NK-92 (cell line): ENCODE data around the gene STK39.

ENCODE experiments used
- DNase-seq: peaks from one replicate; lab custom pipeline; 2025; ENCODE audit not compliant: unreplicated experiment; lab: John Stamatoyannopoulos, UW

STK39 gene

DNA sequence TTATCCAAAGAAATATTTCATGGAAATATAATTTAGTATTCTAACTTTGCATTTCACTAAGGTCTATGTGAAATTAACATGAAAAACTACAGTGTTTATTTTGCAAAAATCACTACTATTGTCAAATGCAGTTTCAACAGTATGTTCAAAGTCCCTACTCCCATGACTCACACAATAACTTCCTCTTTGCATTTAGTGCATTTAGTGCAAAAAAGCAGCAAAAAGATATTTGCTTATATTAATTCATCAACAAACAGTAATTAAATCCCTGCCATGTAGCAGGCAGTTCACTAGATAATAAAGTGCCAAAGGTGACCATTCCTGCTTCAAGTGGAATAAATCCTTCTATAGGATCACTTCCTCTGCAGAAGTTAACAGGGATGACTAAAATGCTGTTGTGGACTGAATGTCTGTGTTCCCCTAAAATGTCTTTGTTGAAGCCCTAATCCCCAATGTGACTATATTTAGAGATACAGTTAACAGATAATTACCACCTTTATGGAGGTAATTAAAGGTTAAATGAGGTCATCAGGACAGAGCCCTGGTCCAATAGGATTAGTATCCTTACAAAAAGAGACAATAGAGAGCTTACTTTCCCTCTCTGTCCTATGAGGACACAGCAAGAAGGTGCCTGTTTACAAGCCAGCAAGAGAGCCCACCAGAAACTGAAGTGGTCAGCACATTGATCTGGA is 61.7 kb downstream of the STK39 start:
- DNase-seq, result no peak

DNA sequence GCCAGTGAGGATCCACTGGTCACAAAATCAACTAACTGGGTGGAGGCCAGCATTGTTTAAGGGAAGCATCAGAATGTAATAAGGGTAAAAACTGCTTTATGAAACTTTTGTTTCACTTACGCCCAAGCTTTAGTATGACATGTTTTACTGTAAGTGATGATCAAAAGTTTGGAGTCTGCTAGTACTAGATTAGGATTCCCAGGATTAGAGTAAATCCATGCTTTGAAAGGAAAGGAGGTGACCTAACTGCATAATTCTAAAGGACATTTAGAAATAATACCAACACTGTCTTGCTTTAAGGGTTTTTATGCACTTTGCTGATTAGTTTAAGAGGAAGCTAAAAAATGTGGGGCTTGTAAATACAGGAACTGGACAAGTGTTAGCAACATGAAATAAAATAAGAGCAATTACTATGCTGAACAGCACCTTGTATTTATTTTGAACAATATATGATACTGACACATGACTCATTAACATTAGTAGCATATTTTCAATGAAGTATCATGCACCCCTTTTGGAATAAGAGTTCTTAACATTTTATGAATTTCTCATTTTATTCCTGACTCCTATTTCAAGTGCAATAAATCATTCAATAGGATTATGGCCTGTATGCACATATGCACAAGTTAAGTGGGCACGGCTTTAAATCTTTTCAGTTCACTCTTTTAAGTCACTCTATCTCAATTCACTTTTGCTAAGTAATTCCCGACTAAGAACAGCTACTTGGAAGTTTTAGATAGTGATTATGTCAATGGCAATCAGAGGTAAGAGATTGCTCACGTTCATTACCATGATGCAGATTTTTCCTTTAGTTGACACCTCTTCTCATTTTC is 62.5 kb downstream of the STK39 start:
- DNase-seq, result no peak

GRCh38 chr2:168183308-168183997 is 63.9 kb downstream of the STK39 start:
- no peak for DNase-seq

GRCh38 chr2:168182550-168183249 is 64.7 kb downstream of the STK39 start:
- no peak for DNase-seq

DNA sequence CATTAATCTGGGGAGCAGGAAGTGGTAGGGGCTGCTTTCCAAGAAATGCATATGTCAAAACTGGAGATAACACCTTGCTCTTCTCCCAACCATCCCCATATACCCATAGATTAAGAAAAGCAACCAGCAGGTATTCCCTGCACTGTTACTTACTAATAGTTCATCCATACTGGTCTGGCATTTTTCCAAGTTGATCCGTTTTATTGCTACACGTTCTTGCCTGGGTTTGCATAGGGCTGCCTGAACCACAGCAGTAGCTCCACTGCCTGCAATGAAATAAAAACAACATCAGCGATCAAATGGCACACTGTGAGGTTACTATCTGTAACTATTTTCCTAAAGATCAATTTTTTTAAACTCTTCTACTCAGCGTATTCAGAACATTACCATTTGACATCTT is 65.6 kb downstream of the STK39 start:
- no peak for DNase-seq

DNA sequence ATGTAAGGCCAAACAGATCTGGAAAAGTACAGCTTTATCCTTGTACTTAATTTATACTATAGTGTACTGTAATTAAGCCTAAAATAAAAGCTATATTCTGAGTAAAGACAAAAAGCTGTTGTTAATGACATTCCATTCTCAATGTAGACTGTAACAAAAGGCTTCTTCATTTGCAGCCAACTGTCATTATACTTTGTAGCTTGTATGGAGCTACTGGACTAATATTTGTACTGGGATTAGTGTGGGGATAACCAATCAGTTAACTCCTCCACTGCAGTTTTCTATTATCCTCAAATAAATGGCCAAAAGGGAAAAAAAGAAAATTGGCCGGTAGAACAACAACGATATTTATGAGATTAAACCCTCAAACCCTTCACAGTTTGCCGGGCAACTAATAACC is 66.5 kb downstream of the STK39 start:
- DNase-seq, result no peak

- no peak for DNase-seq
Observed at GRCh38 chr2:168180483-168180882, 66.9 kb downstream of the STK39 start.

DNA sequence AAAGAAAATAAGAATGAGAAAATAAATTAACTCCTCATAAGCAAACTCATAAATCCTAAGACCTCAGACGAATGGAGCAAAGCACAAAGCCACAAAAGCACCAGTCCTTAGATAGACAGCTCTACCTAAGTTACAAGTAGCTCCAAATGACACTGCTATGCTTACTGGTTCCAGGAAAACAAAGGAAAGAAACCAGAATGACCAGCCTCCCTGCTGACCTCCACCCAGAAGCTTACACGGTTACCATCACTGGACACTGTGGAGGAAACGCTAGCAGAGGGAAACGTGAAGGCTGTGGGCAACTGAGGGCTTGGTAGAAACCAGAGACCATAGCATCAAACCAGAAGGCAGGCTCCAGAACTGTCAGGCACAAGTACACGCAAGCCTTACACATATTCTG is 67.8 kb downstream of the STK39 start:
- DNase-seq, result no peak

- no peak for DNase-seq
Observed at GRCh38 chr2:168178520-168179324, 68.7 kb downstream of the STK39 start.

DNA sequence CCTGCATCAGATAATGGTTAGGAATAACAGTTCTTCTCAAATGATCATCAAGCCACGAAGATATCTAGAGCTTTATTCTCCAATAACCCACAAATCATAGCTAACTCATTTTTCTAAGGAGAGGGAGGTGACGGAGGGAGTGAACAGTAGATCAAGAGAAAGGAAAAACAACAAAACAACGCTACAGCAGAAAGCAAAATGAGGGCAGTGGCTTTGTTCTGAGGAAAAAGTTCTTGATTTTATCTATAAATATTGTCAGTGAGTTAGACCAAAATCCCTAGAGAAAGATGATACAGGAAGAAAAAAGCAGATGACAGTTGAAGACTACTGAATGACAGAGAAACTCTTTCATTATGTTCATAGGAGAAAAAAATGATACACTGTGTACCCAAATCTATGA is 71.0 kb downstream of the STK39 start:
- DNase-seq, result no peak

GRCh38 chr2:168175469-168175868 is 71.9 kb downstream of the STK39 start:
- no peak for DNase-seq

DNA sequence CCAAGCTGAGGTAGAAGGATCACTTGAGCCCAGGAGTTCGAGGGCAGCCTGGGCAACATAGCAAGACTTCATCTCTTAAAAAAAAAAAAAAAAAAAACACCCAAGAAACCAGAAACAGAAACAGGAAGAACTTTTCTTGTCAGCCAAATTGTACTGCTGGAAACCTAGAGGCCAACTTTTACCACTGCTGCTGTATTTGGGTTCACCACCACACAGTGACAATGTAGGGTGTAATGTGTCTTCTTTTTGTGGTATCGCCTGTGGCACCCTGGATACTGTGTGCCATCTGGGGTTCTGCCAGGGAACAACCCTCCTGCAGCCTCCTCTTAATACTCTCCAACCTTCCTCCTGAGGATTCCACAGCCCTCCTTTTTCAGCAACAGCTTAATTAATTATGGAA is 72.6 kb downstream of the STK39 start:
- DNase-seq, result no peak

- no peak for DNase-seq
Observed at GRCh38 chr2:168172071-168172470, 75.3 kb downstream of the STK39 start.

- DNase-seq, result no peak
Observed at GRCh38 chr2:168171059-168171762, 76.2 kb downstream of the STK39 start.

DNA sequence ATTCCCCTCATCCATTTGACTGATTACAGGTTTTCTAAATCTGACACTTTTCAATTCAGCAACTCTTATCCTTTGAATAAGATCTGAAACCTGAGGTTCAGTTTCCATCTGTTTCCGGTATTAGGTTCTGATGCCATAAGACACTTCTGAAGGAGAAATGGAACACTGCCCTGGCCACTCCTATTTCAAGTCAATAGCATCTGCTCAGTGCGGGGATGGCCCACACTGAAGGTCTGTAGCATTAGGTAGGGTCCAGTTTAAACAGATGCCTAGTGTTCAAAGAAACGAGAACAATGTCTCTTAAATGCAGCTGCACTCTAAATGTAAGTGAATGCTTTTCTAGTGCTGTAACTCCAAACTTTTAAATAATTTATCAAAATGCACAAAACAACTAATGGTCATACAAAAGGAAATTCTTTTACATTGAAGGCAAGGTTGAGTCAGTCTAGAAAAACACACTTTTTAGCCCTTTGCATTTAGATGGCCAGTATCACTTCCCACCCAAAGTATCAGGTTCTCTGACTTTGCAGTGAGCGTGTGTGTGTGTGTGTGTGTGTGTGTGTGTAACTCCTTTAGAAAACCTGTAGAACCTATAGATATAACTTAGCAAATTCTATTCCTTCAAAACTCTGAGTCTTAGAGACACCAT is 78.2 kb downstream of the STK39 start:
- no peak for DNase-seq

- no peak for DNase-seq
Observed at GRCh38 chr2:168167511-168168263, 79.7 kb downstream of the STK39 start.

GRCh38 chr2:168166902-168167510 is 80.4 kb downstream of the STK39 start:
- DNase-seq, result no peak
